Lower leg skin (tissue), 3 donors: Measurements from ENCODE around the gene DNAJA2.

ENCODE experiments used
- CTCF ChIP-seq, 3 donors: fragments of 450-650 bp; IDR thresholded peaks; one replicate each; pipeline ENCODE4 v1.5.1; 2016; ENCODE audit warnings: antibody characterized with exemption in 3 of 3, mild to moderate bottlenecking in 3 of 3, moderate library complexity in 2 of 3
- POLR2A ChIP-seq, 2 donors: fragments of 450-650 bp; IDR thresholded peaks; one replicate each; pipeline ENCODE4 v1.6.1; 2016 to 2017; ENCODE audit warnings: antibody characterized with exemption in 2 of 2, mild to moderate bottlenecking in 1 of 2, moderate library complexity in 1 of 2

- TF ChIP-seq CTCF (IDR thresholded peaks at IDR 0.05) (no peak), POLR2A (IDR thresholded peaks at IDR 0.05) (no peak)
Observed at GRCh38 chr16:47008612-47009011, 35.1 kb upstream of the DNAJA2 start.
